HG03139 (cell line): ENCODE results near the gene RALGAPB.
"Not testable (repeated sequence)": the region's sequence is repeated elsewhere in the genome, so short reads cannot be mapped to it uniquely, and the experiment has no call there.

ENCODE experiments used
- ATAC-seq: cut with Tn5 transposase; IDR thresholded peaks from one replicate; pipeline ENCODE4 v1.9.1; 2021; ENCODE audit not compliant: unreplicated experiment

The RALGAPB gene

DNA sequence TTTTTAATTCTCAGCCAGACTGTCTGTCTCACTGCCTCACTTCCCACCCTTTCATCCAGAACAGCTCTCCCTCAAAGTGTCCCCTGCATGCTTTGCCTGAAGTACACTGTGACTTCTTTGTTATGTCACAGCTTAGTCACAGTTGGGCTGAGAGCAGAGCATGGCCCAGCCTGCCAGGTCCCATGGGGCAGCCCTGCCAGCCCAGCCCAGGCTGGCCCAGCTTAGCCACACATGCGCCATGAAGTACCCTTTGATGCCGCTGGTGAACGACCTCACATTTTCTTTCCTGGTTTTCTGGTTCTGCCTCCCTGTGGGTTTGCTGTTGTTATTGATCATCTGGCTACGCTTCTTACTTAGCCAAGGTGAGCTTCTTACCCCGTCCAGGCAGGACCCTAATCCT lies 108.4 kb downstream of the RALGAPB start, which contains the start of gene ADIG:
ADIG (plus strand) TSS at position 185 of the 400 bp plus-strand sequence; CDS start at position 239, 54 bp downstream.
- no peak for ATAC-seq

DNA sequence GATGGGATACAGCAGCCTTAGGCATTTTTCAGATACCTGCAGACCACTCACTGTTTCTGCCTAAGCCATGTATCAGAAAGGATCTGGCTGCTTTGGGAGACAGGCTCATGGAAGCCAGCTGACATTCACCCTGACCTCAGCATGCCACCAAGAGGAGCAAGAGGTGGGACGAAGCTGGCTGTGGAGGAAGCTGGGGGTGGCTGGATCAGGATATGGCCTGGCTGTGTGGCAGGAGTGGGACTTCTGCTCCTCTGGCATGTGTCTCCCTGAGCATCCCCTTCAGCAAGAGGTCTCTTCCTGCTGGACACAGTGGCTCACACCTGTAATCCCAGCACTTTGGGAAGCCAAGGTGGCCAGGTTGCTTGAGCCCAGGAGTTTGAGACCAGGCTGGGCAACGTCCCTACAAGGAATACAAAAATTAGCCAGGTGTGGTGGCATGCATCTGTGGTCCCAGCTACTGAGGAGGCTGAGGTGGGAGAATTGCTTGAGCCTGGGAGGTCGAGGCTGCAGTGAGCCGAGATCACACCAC lies 109.3 kb downstream of the RALGAPB start:
- ATAC-seq, result no peak

DNA sequence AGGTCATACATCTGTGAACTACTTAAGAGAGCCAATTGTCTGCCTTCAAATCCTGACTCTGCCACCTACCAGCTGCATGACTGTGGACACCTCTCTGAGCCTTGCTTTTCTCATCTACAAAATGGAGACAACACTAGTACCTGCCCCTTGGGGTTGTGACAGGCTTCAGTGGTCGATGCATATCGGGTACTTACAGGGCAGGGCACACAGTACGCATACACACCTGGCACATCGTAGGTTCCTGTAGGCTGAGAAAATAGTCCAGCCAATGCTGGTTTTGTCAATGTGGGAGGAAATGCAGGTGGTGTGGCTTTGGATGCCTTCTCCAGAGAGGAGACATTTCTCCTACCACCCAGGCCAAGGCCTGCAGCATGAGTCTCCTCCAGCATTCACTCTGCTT lies 110.7 kb downstream of the RALGAPB start:
- ATAC-seq, result no peak

- ATAC-seq, result no peak
These were observed 111.6 kb downstream of the RALGAPB start for GRCh38 chr20:38584099-38584763.

- no peak for ATAC-seq
These were observed 112.9 kb downstream of the RALGAPB start for GRCh38 chr20:38585404-38586180.

GRCh38 chr20:38586181-38586525 lies 113.5 kb downstream of the RALGAPB start:
- ATAC-seq, result no peak

- no peak for ATAC-seq
These were observed 115.7 kb downstream of the RALGAPB start for GRCh38 chr20:38588303-38588702.

- ATAC-seq, result no peak
These were observed 116.7 kb downstream of the RALGAPB start for GRCh38 chr20:38589351-38589750.

DNA sequence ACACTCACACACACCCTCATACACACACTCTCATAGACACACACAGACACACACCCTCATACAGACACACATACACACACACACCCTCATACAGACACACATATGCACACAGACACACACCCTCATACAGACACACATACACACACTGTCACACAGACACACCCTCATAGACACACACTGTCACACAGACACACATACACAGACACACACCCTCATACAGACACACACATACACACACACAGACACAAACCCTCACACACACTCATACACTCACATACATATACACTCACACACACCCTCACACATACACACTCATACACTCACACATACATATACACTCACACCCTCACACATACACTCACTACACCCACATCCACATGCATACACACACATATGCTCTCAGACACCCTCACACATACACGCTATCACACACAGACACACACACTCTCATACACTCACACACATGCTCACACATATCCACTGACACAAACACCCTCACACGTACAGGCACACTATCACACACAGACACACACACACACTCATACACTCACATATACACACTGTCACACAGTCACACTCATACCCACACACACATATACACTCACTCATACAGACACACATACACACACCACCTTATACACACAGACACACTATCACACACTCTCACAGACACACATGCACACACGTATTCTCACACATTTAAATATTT lies 117.5 kb downstream of the RALGAPB start:
- ATAC-seq, result no peak

GRCh38 chr20:38590676-38591473 lies 118.2 kb downstream of the RALGAPB start:
- ATAC-seq, result no peak

DNA sequence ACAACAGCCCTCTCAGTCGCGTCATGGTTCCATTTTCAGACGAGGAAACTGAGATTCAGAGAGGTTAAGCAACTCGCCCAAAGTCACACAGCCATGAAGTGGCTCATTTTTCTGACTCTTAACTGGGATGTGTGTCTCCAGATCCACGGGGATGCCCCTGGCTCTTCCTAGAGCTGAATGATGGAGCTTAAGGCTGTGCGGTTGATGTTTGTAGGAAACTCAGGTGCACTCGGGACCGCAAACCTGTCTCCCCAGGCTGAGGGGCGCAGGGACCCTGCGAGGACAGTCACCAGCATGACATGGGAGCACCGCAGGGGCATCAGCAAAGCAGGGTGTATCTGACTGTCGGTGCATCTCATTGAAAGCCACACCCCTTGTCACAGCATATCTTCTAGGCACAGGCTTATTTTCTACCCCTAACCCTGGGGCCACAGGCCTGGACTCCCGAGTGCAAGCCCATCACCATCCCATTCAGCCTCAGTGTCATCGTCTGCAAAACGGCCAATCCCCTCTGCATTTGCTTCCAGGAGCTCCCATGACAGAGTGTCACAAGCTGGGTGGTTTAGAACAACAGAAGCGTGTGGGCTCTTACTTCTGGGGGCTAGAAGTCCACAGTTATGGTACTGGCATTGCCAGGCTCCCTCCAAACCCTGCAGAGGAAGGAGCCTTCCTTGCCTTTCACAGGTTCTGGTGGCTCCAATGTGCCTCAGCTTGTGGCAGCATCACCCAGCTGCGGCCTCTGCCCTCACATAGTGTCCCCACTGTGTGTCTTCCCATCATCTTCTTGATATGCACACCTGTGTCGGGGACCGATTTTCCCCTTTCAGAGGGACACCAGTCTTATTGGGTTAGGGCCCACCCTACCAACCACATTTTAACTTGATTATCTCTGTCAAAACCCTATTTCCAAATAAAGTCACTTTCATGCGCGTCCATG lies 119.1 kb downstream of the RALGAPB start:
- ATAC-seq, result no peak

- ATAC-seq, result not testable (repeated sequence)
These were observed 119.8 kb downstream of the RALGAPB start for GRCh38 chr20:38592411-38592790.

DNA sequence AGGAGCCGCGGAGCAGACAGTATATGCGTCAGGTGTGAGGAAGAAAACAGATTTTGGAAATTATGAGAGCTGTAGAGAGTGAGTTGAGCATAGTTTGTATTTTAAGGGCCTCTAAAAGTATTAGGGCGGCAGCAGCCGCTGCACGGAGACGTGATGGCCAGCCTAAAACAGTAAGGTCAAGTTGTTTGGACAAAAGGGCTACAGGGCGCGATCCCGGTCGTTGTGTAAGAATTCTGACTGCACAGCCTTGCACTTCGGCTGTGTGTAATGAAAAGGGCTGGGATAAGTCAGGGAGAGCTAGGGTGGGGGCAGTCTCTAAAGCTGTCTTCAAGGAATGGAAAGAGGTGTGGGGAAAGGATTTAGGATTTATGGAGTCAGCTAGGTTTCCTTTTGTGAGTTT lies 121.6 kb downstream of the RALGAPB start:
- not testable (repeated sequence) for ATAC-seq

GRCh38 chr20:38595886-38596285 lies 123.2 kb downstream of the RALGAPB start:
- ATAC-seq, result not testable (repeated sequence)

GRCh38 chr20:38599410-38599882 lies 126.8 kb downstream of the RALGAPB start:
- no peak for ATAC-seq

DNA sequence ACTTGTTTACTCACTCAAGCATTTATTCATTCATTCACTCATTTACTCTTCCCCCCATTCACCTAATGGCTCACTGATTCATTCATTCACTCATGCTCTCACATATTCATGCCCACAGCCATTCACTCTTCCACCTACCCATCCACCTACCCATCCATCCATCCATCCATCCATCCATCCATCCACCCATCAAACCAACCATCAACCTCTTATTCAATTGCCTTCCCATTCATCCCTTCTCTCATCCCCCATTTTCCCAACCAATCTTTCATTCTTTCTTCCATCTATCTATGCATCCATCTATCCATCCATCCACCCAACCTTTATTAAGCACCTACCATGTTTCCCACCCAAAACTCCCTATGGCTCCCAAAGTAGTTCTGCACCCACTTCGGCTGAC lies 127.4 kb downstream of the RALGAPB start:
- no peak for ATAC-seq

DNA sequence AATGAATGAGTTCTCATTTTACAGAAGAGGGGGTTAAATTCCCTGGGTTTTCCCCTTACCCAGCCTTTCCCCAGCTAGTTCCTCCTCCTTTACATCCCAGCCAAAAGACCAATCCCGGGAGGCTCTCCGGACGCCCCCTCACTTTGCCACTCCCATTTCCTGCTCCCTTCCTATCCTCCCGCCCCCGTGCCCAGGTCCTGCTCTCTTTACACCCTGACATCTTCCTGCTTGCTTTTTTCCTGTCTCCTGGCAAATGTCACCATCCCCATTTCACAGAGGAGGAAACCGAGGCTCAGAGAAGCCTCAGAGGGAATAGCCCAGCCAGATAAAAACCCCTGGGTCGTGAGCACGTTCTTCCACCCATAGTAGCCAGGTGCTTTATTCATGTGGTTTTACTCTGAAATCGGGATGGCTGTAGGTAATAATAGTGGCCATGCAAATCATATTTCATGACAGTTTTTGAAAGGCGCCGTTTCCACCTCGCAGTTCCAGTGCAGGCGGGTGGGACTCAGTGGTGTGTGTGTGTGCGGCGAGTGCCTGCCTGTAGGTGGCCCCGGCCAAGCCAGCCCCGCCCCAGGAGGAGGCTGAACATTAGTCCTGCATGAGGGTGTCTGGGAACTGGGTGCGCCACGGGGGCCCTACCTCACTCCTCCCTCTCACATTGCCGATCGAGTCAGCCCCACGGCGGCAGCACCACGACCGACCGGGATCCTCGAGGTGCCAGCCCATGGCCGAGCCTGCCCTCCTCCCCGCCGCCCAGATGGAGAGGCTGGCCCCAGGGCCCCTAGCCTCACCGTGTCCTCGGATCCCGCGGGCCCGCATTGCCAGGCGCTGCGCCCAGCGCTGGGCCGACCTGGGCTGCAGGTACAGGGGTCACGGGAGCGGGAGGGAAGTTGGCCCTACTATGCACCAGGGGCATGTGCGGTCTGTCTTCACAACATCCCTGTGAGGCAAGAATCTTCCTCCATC lies 128.9 kb downstream of the RALGAPB start, which contains the start of gene ARHGAP40:
ARHGAP40 (plus strand) TSS at position 594 of the 969 bp plus-strand sequence.
- ATAC-seq, result no peak

DNA sequence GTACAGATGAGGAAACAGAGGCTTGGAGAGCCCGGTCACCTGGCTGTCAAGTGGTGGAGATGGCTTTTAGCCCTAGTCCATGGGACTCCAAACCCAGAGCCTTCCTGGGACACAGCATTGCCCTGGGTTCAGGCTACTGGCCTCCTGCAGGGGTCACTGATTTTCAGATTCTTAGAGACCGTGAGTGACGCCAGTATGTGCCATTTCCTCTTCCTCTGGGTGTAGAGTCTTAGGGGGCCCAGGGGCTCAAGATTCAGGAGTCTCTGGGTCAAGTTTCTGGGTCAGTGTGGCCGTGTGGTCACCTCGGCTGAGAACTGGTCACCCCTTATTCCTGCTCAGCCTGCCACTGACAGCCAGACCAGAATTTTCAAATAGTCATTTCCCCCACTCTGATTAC lies 129.5 kb downstream of the RALGAPB start:
- no peak for ATAC-seq
